ENCODE measurements around the gene KCNH4.

Gene KCNH4

DNA sequence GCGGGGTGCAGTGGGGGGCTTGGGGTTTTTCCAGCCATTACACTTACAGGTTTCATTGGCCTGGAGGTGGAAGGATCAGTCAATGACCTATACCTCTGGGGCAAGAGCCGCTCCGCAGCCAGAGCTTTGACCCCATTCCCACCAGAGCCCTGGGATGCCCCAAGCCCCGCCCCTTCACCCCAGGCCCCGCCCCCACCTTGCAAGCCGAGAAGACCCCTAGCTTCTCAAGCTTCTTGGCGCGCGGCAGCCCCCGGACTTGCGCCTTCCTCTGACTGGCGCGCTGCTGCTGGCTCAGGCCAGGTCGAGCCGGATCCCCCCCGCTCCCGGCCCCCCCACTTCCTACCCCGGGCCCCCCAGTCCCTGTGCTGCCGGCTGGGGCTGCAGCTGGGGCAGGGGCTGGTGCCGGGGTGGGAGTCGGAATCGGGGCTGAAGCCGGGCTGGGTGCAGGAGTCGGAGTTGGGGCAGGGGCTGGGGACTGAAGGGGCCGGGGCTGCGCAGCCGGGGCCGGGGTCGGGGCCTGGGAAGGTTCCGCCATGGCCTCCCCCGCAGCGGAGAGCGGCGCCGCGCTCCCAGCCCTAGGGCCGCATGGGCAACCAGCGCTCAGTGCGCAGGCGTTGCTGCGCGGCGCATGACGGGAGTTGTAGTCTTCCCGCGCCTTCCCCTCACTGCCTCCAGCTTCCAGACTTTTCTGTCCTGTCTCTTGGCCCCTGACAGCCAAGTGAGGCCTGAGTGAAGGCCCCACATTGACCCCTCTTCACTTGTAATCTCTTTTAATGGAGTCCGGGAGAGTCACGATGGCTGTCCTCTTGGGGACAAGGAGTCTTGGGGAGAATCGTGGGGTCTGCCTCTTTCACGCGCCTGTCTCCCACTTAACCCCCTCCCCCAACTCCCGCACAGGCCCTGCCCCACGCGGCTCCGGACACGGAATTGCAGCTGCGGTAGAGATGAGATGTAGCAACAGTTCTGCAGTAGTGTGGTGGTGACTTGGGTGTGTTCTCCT, 59.9 kb downstream of the KCNH4 start, which contains the start of gene KAT2A:
KAT2A (minus strand) TSS at position 598 of the 1,000 bp plus-strand sequence; CDS start at position 535, 63 bp downstream.
- Histone ChIP-seq H3K36me3 (ENCODE audit: insufficient read depth, low read length) (peaks cover 45% of the 10 kb centered on the region), H3K4me1 (ENCODE audit: insufficient read depth, low read length) (peaks cover 4% of the 10 kb centered on the region; the same call in 1 of the 2 replicates), H3K9ac (ENCODE audit: low read depth, low read length) (peak within 1 kb of the TSS; percentile 61; the same call in 1 of the 2 replicates), H3K27ac (ENCODE audit: low read depth, low read length) (peak within 1 kb of the TSS; percentile 83), H3K9me3 (ENCODE audit: insufficient read depth, low read depth, low read length) (no peaks in the 10 kb centered on the region), H3K4me3 (ENCODE audit: low read length) (peak within 1 kb of the TSS; percentile 48), H3K27me3 (ENCODE audit: insufficient read depth, low read length) (no peaks in the 10 kb centered on the region)
- WGBS: 10% methylated on average over 48 of the region's 57 CpGs

DNA sequence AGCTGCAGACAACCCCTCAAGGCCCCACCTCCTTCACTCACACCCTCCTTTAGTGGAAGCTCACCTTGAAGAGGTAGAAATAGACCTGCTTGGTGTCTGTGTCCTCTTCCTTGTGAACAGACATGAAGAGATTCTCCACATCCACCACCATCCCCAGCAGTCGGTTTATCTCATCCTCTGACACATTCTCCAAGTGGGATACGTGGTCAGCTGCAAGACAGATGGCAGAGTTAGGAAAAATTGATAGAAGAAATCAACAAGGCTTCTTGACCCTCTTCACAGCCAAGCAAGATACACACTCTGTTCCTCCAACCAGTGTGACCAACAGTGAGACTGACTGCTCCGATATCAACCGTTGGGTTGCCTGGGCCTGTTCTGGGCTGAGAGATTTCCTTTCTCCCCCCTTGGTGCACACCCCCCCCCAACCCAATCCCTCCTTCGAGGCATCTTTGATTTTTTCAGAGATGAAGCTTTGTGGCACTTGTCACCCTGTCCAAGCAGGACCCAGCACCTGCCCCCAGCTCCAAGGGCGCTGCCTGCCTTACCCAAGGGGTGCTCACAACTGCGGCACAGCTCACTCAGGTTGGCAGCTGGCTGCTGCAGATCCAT, 60.7 kb downstream of the KCNH4 start:
- H3K4me1 ChIP-seq (ENCODE audit: insufficient read depth, low read length): peaks cover 4% of the 10 kb centered on the region; the same call in 1 of the 2 replicates
- H3K9me3 ChIP-seq (ENCODE audit: insufficient read depth, low read depth, low read length): no peaks in the 10 kb centered on the region
- no peak overlapping the region for H3K9ac ChIP-seq (ENCODE audit: low read depth, low read length)
- H3K4me3 ChIP-seq (ENCODE audit: low read length): peak overlapping the region; percentile 48
- H3K27ac ChIP-seq (ENCODE audit: low read depth, low read length): no peak overlapping the region
- H3K36me3 ChIP-seq (ENCODE audit: insufficient read depth, low read length): peaks cover 44% of the 10 kb centered on the region
- WGBS: 85% methylated on average over 7 of the region's 7 CpGs
- no peaks in the 10 kb centered on the region for H3K27me3 ChIP-seq (ENCODE audit: insufficient read depth, low read length)

DNA sequence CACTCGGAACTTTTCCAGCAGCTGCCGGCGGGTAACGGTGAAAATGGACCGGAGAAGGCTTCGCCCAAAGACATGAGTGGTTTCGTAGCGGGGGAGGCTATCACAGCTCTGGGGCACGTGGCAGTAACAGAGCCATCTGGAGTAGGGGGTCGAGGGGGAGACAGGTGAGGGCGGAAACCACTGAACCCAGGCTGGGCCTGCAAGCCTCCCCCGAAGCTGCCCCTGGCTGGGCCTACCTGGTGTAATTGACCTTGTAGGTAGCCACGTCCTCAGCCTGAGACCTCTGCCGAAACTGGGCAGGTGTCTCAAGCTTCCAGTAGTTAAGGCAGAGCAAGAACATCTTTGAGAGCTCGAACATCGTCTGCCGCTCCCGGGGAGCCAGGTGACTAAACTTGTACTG, 61.6 kb downstream of the KCNH4 start:
- no peaks in the 10 kb centered on the region for H3K27me3 ChIP-seq (ENCODE audit: insufficient read depth, low read length)
- no peak overlapping the region for H3K4me3 ChIP-seq (ENCODE audit: low read length)
- no peak overlapping the region for H3K9ac ChIP-seq (ENCODE audit: low read depth, low read length)
- no peaks in the 10 kb centered on the region for H3K9me3 ChIP-seq (ENCODE audit: insufficient read depth, low read depth, low read length)
- H3K36me3 ChIP-seq (ENCODE audit: insufficient read depth, low read length): peaks cover 44% of the 10 kb centered on the region
- peaks cover 4% of the 10 kb centered on the region; the same call in 1 of the 2 replicates for H3K4me1 ChIP-seq (ENCODE audit: insufficient read depth, low read length)
- no peak overlapping the region for H3K27ac ChIP-seq (ENCODE audit: low read depth, low read length)
- 95% methylated on average over 18 of the region's 18 CpGs for WGBS

- WGBS: 81% methylated on average over 2 of the region's 2 CpGs
- H3K27me3 ChIP-seq (ENCODE audit: insufficient read depth, low read length): no peaks in the 10 kb centered on the region
- no peak overlapping the region for H3K9ac ChIP-seq (ENCODE audit: low read depth, low read length)
- peaks cover 4% of the 10 kb centered on the region; the same call in 1 of the 2 replicates for H3K4me1 ChIP-seq (ENCODE audit: insufficient read depth, low read length)
- no peak overlapping the region for H3K27ac ChIP-seq (ENCODE audit: low read depth, low read length)
- no peak overlapping the region for H3K4me3 ChIP-seq (ENCODE audit: low read length)
- H3K9me3 ChIP-seq (ENCODE audit: insufficient read depth, low read depth, low read length): no peaks in the 10 kb centered on the region
- H3K36me3 ChIP-seq (ENCODE audit: insufficient read depth, low read length): peaks cover 48% of the 10 kb centered on the region
Measured at GRCh38 chr17:42118545-42118944, 62.4 kb downstream of the KCNH4 start.

DNA sequence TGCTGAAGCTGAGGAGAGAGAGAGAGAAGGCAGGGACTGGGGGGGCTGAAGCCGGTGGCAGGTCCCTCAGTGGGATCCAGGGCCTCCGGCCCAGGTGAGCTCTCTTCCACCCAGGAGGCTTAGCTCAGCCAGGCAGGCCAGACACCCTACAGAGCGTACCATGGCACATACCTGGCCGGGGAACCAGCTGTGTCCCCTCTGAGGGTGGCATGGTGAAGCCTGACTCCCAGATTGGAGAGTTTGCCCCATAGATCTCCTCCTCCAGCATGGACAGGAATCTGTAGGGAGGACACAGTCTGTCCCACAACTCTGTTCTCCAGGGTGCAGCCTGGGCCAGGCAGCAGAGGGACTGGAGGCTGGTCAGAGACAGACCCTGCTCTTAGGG, 62.8 kb downstream of the KCNH4 start:
- peaks cover 53% of the 10 kb centered on the region for H3K36me3 ChIP-seq (ENCODE audit: insufficient read depth, low read length)
- no peak overlapping the region for H3K9ac ChIP-seq (ENCODE audit: low read depth, low read length)

DNA sequence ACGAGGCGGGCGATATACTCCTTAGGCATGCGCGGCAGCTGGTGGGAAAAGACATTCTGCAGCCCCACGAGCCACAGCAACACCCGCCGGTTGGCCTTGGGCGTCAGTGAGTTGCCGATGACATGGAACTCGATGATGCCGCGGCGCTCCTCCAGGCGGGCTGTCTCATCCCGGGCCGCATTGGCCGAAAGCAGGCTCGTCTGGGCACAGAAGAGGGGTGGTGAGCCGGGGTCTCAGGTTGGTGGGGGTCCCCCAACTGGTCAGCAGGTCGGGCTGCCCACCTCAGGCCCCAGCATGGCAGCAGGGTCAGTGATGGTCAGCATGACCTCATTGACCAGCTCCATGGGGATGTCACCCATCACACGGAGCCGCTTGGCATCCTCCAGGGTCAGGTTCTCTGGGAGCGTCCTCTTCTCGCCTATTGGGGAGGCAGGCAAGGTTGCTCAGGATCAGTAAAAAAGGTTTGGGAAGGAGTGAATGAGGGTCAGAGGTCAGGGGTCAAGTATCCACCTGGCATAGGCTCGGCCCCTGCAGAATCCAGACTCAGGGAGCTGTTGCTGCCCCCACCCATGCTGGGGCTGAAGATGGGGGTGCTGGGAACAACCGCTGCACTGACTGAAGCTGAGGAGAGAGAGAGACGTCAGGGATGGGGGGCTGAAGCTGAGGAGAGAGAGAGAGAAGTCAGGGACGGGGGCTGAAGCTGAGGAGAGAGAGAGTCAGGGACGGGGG, 63.4 kb downstream of the KCNH4 start:
- no peak overlapping the region for H3K27ac ChIP-seq (ENCODE audit: low read depth, low read length)
- no peaks in the 10 kb centered on the region for H3K4me1 ChIP-seq (ENCODE audit: insufficient read depth, low read length)
- H3K36me3 ChIP-seq (ENCODE audit: insufficient read depth, low read length): peaks cover 53% of the 10 kb centered on the region

More for the DNA sequence above, 62.8 kb downstream of the KCNH4 start:
- Histone ChIP-seq H3K27ac (ENCODE audit: low read depth, low read length) (no peak overlapping the region), H3K9me3 (ENCODE audit: insufficient read depth, low read depth, low read length) (no peaks in the 10 kb centered on the region), H3K4me1 (ENCODE audit: insufficient read depth, low read length) (peaks cover 2% of the 10 kb centered on the region; the same call in 1 of the 2 replicates), H3K27me3 (ENCODE audit: insufficient read depth, low read length) (no peaks in the 10 kb centered on the region), H3K4me3 (ENCODE audit: low read length) (no peak overlapping the region)
- 95% methylated on average over 4 of the region's 4 CpGs for WGBS

DNA sequence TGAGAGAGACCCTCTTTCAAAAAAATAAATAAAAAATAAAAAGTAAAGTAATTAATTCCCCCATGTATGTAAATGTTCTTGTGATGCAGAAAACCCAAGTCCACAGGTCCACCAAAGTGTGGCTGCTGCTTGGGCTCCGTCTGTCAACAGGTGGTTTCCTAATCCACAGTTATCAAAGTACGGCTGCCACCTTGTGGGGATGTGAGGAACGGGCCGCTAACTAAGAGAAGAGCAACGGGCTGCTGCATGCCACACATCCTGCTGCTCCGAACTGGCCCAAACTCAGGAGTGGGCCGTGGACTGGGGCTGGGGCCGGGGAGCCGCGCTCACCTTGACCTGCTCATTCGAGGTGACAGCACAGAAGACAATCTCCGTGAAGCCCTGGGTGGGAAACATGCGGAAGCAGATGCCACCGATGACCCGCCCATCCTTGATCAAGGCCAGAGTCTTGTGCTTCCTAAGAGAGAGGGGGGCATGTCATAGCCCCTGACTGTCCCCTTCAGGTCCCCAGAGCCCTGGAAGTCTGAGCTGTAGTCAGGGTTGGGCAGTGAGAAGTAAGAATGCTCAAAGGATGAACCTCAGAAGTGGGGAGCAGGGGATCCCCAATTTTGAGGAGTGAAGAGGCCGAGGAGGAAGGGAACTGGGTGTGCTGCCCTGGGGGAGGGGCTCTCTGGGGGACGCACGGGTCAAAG, 64.1 kb downstream of the KCNH4 start:
- whole genome bisulfite sequencing: 59% methylated on average over 18 of the region's 18 CpGs
- Histone ChIP-seq H3K4me3 (ENCODE audit: low read length) (no peak overlapping the region), H3K9me3 (ENCODE audit: insufficient read depth, low read depth, low read length) (no peaks in the 10 kb centered on the region), H3K9ac (ENCODE audit: low read depth, low read length) (no peak overlapping the region), H3K27ac (ENCODE audit: low read depth, low read length) (no peak overlapping the region), H3K36me3 (ENCODE audit: insufficient read depth, low read length) (peaks cover 53% of the 10 kb centered on the region), H3K4me1 (ENCODE audit: insufficient read depth, low read length) (no peaks in the 10 kb centered on the region), H3K27me3 (ENCODE audit: insufficient read depth, low read length) (no peaks in the 10 kb centered on the region)

More for the DNA sequence above, 63.4 kb downstream of the KCNH4 start:
- 92% methylated on average over 30 of the region's 30 CpGs for WGBS
- no peak overlapping the region for H3K9ac ChIP-seq (ENCODE audit: low read depth, low read length)
- no peaks in the 10 kb centered on the region for H3K9me3 ChIP-seq (ENCODE audit: insufficient read depth, low read depth, low read length)
- no peak overlapping the region for H3K4me3 ChIP-seq (ENCODE audit: low read length)
- H3K27me3 ChIP-seq (ENCODE audit: insufficient read depth, low read length): no peaks in the 10 kb centered on the region

GRCh38 chr17:42114118-42114517, 66.8 kb downstream of the KCNH4 start:
- Histone ChIP-seq H3K4me1 (ENCODE audit: insufficient read depth, low read length) (no peaks in the 10 kb centered on the region), H3K9ac (ENCODE audit: low read depth, low read length) (no peak overlapping the region), H3K4me3 (ENCODE audit: low read length) (no peak overlapping the region), H3K36me3 (ENCODE audit: insufficient read depth, low read length) (peaks cover 50% of the 10 kb centered on the region), H3K27me3 (ENCODE audit: insufficient read depth, low read length) (no peaks in the 10 kb centered on the region), H3K9me3 (ENCODE audit: insufficient read depth, low read depth, low read length) (no peaks in the 10 kb centered on the region), H3K27ac (ENCODE audit: low read depth, low read length) (no peak overlapping the region)
- 95% methylated on average over 9 of the region's 9 CpGs for WGBS

GRCh38 chr17:42113293-42114069, 67.5 kb downstream of the KCNH4 start:
- no peak overlapping the region for H3K27ac ChIP-seq (ENCODE audit: low read depth, low read length)
- H3K9ac ChIP-seq (ENCODE audit: low read depth, low read length): no peak overlapping the region
- 94% methylated on average over 28 of the region's 28 CpGs for WGBS
- H3K9me3 ChIP-seq (ENCODE audit: insufficient read depth, low read depth, low read length): no peaks in the 10 kb centered on the region
- no peak overlapping the region for H3K4me3 ChIP-seq (ENCODE audit: low read length)
- peaks cover 47% of the 10 kb centered on the region for H3K36me3 ChIP-seq (ENCODE audit: insufficient read depth, low read length)
- H3K27me3 ChIP-seq (ENCODE audit: insufficient read depth, low read length): no peaks in the 10 kb centered on the region
- peaks cover under 1% of the 10 kb centered on the region; the same call in 1 of the 2 replicates for H3K4me1 ChIP-seq (ENCODE audit: insufficient read depth, low read length)

Measured in HUES64 (cell line).